ENCODE data around the gene CD83. TPM values are rescaled to one million over a fixed set of nuclear protein-coding genes. Genes with fewer than 3 reads are reported as not detected.
"Not testable (repeated sequence)": the region's sequence is repeated elsewhere in the genome, so short reads cannot be mapped to it uniquely, and the experiment has no call there.

The CD83 gene
- polyA plus RNA-seq, 3 donors = 74.5 to 326 (median 84.7) TPM

- Mint-ChIP-seq H3K27ac (peak overlapping the region in 6 of 7 donors; percentile 6 to 52 (median 38)), H3K9me3 (no peaks in the 10 kb centered on the region), H3K4me1 (peaks cover 22% of the 10 kb centered on the region), H3K36me3 (no peaks in the 10 kb centered on the region), H3K27me3 (ENCODE audit: low read depth in 3 of 3) (peaks cover 2 to 4% (median 4%) of the 10 kb centered on the region in 3 donors), H3K4me3 (peak overlapping the region; percentile 54 to 87)
- H3K27me3 ChIP-seq (ENCODE audit: control insufficient read depth in 2 of 2, insufficient read depth in 2 of 2, low read length in 2 of 2) = no peaks in the 10 kb centered on the region
- no peak for TF ChIP-seq CTCF (IDR thresholded peaks at IDR 0.05)
- no peaks in the 10 kb centered on the region for H3K9me3 ChIP-seq (replicated peaks in 1 of 2; ENCODE audit: control insufficient read depth in 1 of 2, insufficient read depth in 1 of 2, low read length in 2 of 2)
- H3K4me3 ChIP-seq (replicated peaks in 1 of 3; ENCODE audit: low read depth in 2 of 3, low read length in 3 of 3) = peak overlapping the region in 1 of 3 experiments; percentile 51
- DNase-seq = peak in 2 of 3 donors; percentile 34 to 47
- no peak overlapping the region for H3K9ac ChIP-seq (ENCODE audit: insufficient read depth, low read length, poor library complexity, severe bottlenecking)
- peaks cover 7 to 15% of the 10 kb centered on the region in 2 donors for H3K4me1 ChIP-seq (ENCODE audit: control insufficient read depth in 1 of 2, insufficient read depth in 2 of 2, low read length in 2 of 2)
- H3K79me2 ChIP-seq (ENCODE audit: insufficient read depth, low read length) = no peaks in the 10 kb centered on the region
- H4K20me1 ChIP-seq (ENCODE audit: insufficient read depth, low read length) = no peaks in the 10 kb centered on the region
- no CpG with 5 or more reads among the region's 6 CpGs for WGBS (ENCODE audit: insufficient coverage)
- no peak overlapping the region for H3K27ac ChIP-seq (ENCODE audit: low read depth in 1 of 2, low read length in 2 of 2)
- intact Hi-C loops (cut with micrococcal nuclease) = loop anchor here in 1 of 2 donors (10.0 kb wide), 1 partner anchor 104 kb away; no protein-coding TSS in a partner anchor
- peak overlapping the region; percentile 5 for H2AFZ ChIP-seq (ENCODE audit: insufficient read depth, low read depth, low read length, poor library complexity, severe bottlenecking)
- no peaks in the 10 kb centered on the region for H3K36me3 ChIP-seq (replicated peaks in 1 of 2; ENCODE audit: control insufficient read depth in 1 of 2, insufficient read depth in 2 of 2, low read length in 2 of 2)
- peak overlapping the region; percentile 61 for H3K4me2 ChIP-seq (replicated peaks; ENCODE audit: extremely low read depth, low read length, poor library complexity, severe bottlenecking)
Observed at GRCh38 chr6:14149053-14149738, 31.6 kb downstream of the CD83 start.

- peaks cover 2 to 4% (median 3%) of the 10 kb centered on the region in 3 donors for H3K27me3 Mint-ChIP-seq (ENCODE audit: low read depth in 3 of 3)
- Histone ChIP-seq H3K9ac (ENCODE audit: insufficient read depth, low read length, poor library complexity, severe bottlenecking) (no peak overlapping the region), H3K9me3 (replicated peaks in 1 of 2; ENCODE audit: control insufficient read depth in 1 of 2, insufficient read depth in 1 of 2, low read length in 2 of 2) (no peaks in the 10 kb centered on the region), H3K27ac (ENCODE audit: low read depth in 1 of 2, low read length in 2 of 2) (no peak overlapping the region), H3K27me3 (ENCODE audit: control insufficient read depth in 2 of 2, insufficient read depth in 2 of 2, low read length in 2 of 2) (no peaks in the 10 kb centered on the region), H2AFZ (ENCODE audit: insufficient read depth, low read depth, low read length, poor library complexity, severe bottlenecking) (no peak overlapping the region), H4K20me1 (ENCODE audit: insufficient read depth, low read length) (no peaks in the 10 kb centered on the region), H3K4me2 (replicated peaks; ENCODE audit: extremely low read depth, low read length, poor library complexity, severe bottlenecking) (no peak overlapping the region), H3K36me3 (replicated peaks in 1 of 2; ENCODE audit: control insufficient read depth in 1 of 2, insufficient read depth in 2 of 2, low read length in 2 of 2) (no peaks in the 10 kb centered on the region), H3K4me1 (ENCODE audit: control insufficient read depth in 1 of 2, insufficient read depth in 2 of 2, low read length in 2 of 2) (peaks cover 7 to 15% of the 10 kb centered on the region in 2 donors), H3K4me3 (replicated peaks in 1 of 3; ENCODE audit: low read depth in 2 of 3, low read length in 3 of 3) (no peak overlapping the region), H3K79me2 (ENCODE audit: insufficient read depth, low read length) (no peaks in the 10 kb centered on the region)
- H3K36me3 Mint-ChIP-seq = no peaks in the 10 kb centered on the region
- H3K9me3 Mint-ChIP-seq = no peaks in the 10 kb centered on the region
- 96% methylated on average over 7 of the region's 7 CpGs for WGBS (ENCODE audit: insufficient coverage)
- H3K4me3 Mint-ChIP-seq = no peak overlapping the region
- no peak overlapping the region for H3K27ac Mint-ChIP-seq
- no peak for TF ChIP-seq CTCF (IDR thresholded peaks at IDR 0.05)
- H3K4me1 Mint-ChIP-seq = peaks cover 19% of the 10 kb centered on the region
- no peak for DNase-seq
- intact Hi-C loops (cut with micrococcal nuclease) = loop anchor here in 1 of 2 donors (10.0 kb wide), 1 partner anchor 105 kb away; no protein-coding TSS in a partner anchor
Observed at GRCh38 chr6:14149739-14150130, 32.2 kb downstream of the CD83 start.

- H3K4me1 ChIP-seq (ENCODE audit: control insufficient read depth in 1 of 2, insufficient read depth in 2 of 2, low read length in 2 of 2) = peaks cover 7 to 15% of the 10 kb centered on the region in 2 donors
- H3K27me3 Mint-ChIP-seq (ENCODE audit: low read depth in 3 of 3); H3K4me3 Mint-ChIP-seq; intact Hi-C loops (cut with micrococcal nuclease); H3K9me3 Mint-ChIP-seq; H3K4me3 ChIP-seq (replicated peaks in 1 of 3; ENCODE audit: low read depth in 2 of 3, low read length in 3 of 3); DNase-seq; H3K27ac ChIP-seq (ENCODE audit: low read depth in 1 of 2, low read length in 2 of 2); H3K27ac Mint-ChIP-seq; H3K4me2 ChIP-seq (replicated peaks; ENCODE audit: extremely low read depth, low read length, poor library complexity, severe bottlenecking); H3K36me3 Mint-ChIP-seq; H3K79me2 ChIP-seq (ENCODE audit: insufficient read depth, low read length); H2AFZ ChIP-seq (ENCODE audit: insufficient read depth, low read depth, low read length, poor library complexity, severe bottlenecking); H4K20me1 ChIP-seq (ENCODE audit: insufficient read depth, low read length); H3K27me3 ChIP-seq (ENCODE audit: control insufficient read depth in 2 of 2, insufficient read depth in 2 of 2, low read length in 2 of 2); H3K36me3 ChIP-seq (replicated peaks in 1 of 2; ENCODE audit: control insufficient read depth in 1 of 2, insufficient read depth in 2 of 2, low read length in 2 of 2); H3K9ac ChIP-seq (ENCODE audit: insufficient read depth, low read length, poor library complexity, severe bottlenecking); H3K9me3 ChIP-seq (replicated peaks in 1 of 2; ENCODE audit: control insufficient read depth in 1 of 2, insufficient read depth in 1 of 2, low read length in 2 of 2): not testable (repeated sequence)
- peaks cover 16% of the 10 kb centered on the region for H3K4me1 Mint-ChIP-seq
- WGBS (ENCODE audit: insufficient coverage) = no CpG with 5 or more reads among the region's 3 CpGs
Observed at GRCh38 chr6:14151300-14151699, 33.7 kb downstream of the CD83 start.
